HFF-Myc (cell line): ENCODE data around the gene CCDC38.

Experiments used
- DNase-seq: peaks from one replicate; pipeline ENCODE4 v3.0.0-alpha.2; 2011; ENCODE audit warnings: low read depth; ENCODE audit errors: extremely low read depth
- H3K4me3 ChIP-seq: replicated peaks from 2 replicates; pipeline ENCODE4 v1.5.1; 2011; ENCODE audit warnings: low read depth, mild to moderate bottlenecking, control low read depth, low read length
- TF ChIP-seq, protein P1 (sequence below): IDR thresholded peaks from 2 replicates; pipeline ENCODE4 v1.5.1; 2012; ENCODE audit warnings: mild to moderate bottlenecking, low read depth, low read length, control low read depth; ENCODE audit errors: missing control alignments

The CCDC38 gene

DNA sequence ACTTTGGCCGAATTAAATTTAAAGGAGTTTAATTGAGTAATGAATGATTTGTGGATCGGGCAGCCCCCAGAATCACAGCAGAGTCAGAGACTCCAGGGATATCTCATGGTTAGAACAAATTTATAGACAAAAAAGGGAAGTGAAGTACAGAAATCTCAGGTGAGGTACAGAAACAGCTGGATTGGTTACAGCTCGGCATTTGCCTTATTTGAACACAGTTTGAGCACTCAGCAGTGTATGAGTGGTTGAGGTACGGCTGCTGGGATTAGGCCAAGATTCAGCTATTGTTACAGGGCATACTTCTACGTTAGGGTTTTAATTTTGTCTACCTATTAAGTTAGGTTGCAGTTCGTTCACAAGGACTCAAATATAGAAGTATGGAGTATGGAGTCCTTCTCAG, 23.3 kb downstream of the CCDC38 start:
- TF ChIP-seq, protein P1, sequence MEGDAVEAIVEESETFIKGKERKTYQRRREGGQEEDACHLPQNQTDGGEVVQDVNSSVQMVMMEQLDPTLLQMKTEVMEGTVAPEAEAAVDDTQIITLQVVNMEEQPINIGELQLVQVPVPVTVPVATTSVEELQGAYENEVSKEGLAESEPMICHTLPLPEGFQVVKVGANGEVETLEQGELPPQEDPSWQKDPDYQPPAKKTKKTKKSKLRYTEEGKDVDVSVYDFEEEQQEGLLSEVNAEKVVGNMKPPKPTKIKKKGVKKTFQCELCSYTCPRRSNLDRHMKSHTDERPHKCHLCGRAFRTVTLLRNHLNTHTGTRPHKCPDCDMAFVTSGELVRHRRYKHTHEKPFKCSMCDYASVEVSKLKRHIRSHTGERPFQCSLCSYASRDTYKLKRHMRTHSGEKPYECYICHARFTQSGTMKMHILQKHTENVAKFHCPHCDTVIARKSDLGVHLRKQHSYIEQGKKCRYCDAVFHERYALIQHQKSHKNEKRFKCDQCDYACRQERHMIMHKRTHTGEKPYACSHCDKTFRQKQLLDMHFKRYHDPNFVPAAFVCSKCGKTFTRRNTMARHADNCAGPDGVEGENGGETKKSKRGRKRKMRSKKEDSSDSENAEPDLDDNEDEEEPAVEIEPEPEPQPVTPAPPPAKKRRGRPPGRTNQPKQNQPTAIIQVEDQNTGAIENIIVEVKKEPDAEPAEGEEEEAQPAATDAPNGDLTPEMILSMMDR = no peak
- no peak for DNase-seq
- H3K4me3 ChIP-seq = no peak overlapping the region

DNA sequence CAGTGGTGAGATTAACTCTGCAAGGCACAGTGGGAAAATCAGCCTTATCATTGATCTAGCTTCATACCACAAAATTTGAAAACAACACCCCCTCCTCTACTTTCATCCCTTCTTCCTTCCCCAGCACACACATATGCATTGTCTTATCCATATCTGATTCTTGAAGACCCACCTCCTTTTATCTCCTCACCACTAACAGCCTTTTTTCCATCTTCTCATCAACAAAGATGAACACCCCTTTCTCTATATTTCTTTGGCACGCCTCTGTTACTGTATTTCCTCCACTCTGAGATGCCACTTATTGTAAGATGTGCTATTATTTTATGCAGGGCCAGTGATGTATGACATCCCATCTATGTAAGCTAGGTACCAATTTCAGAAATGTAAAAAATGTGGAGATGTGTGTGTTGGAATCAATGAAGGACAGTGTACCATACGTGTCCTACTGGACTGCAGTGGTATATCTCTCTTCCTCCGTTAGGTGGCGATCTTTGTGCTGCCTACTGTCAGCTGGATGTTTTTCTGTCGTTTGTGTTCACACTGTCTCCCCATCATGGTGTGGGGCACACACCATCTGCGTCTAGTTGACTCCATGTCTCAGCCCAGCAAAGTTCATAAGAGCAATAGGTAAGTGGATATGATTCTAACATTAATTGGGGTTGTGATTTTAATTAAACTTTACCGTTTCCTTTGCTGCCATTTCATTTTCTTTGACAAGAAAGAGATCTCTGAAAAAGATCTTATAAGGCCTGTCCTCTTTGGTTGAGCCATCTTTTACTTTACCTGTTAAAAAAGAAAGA, 24.0 kb downstream of the CCDC38 start:
- H3K4me3 ChIP-seq = no peak overlapping the region
- TF ChIP-seq, protein P1 = peak; percentile 81

DNA sequence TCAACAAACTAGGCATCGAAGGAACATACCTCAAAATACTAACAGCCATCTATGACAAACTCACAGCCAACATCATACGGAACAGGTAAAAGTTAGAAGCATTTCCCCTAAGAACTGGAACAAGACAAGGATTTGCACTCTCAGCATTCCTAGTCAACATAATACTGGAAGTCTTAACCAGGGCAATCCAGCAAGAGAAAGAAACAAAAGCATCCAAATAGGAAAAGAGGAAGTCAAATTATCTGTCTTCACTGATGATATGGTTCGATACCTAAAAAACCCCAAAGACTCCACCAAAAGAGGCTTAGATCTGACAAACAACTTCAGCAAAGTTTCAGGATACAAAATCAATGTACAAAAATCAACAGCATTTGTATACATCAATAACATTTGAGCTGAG, 32.5 kb downstream of the CCDC38 start:
- no peak for DNase-seq
- TF ChIP-seq, protein P1 = no peak
- no peak overlapping the region for H3K4me3 ChIP-seq

More for the DNA sequence above, 24.0 kb downstream of the CCDC38 start:
- DNase-seq = peak; percentile 27

DNA sequence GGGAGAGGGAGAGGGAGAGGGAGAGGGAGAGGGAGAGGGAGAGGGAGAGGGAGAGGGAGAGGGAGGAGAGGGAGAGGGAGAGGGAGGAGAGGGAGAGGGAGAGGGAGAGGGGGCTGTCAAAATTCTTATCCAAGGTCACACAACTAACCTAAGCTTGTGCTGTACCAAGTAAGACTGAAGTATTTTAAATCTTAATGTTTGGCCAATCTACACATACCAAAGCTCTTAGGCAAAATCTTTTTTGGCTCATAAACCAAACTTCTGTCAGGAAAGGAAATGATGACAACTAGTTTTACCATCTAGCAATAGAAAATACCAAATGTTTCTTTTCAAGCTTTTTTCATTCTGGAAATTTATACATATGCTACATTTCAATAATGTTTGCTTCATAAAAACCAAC, 33.8 kb downstream of the CCDC38 start:
- no peak overlapping the region for H3K4me3 ChIP-seq
- TF ChIP-seq, protein P1 = no peak
- DNase-seq = no peak

DNA sequence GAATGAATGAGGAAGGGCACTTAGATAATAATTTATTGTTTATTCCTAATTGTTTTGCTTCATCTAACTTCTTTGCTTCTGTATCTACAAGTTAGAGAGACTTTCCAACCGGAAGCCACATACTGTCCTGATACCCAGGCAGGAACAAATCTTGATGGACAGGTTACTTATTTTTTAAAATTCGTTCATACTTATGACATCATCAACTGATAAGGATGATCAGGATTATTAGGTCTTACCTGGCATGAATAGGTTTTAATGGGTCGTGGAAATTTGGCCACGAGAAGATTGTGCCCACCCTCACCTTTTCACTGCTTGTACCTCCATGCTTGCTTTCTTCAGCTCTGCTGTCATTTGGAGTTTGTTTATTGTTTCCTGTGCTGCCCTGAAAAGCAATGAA, 44.3 kb downstream of the CCDC38 start:
- no peak overlapping the region for H3K4me3 ChIP-seq
- TF ChIP-seq, protein P1 = no peak
- no peak for DNase-seq

DNA sequence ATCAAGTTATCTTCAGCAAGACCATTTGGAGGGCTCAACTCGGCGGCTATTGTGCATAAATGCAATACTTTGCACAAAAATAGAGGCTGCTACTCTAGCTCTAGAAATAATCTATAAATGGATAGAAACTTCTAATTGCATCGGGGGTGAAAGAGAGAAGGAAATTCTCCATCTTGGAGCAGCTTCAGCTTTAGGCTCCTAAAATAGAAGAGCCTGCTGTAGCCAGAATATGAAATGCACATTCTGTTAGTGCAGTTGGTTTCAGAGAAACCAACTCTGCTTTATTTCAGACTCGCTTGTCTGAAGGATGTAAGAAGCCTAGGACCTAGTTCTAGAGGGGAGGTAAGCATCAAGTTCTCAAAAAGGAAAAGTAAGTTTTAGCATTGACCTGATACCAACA, 45.6 kb downstream of the CCDC38 start:
- no peak overlapping the region for H3K4me3 ChIP-seq
- TF ChIP-seq, protein P1 = no peak

More for the DNA sequence above, 45.6 kb downstream of the CCDC38 start:
- no peak for DNase-seq
